HG03469 (cell line): ENCODE results near the gene RUFY3.
"Not testable (repeated sequence)": the region's sequence is repeated elsewhere in the genome, so short reads cannot be mapped to it uniquely, and the experiment has no call there.

ENCODE experiments used
- ATAC-seq: cut with Tn5 transposase; IDR thresholded peaks from one replicate; pipeline ENCODE4 v1.9.1; 2021; ENCODE audit warnings: mild to moderate bottlenecking, moderate library complexity, moderate number of reproducible peaks; ENCODE audit not compliant: unreplicated experiment

RUFY3 gene

DNA sequence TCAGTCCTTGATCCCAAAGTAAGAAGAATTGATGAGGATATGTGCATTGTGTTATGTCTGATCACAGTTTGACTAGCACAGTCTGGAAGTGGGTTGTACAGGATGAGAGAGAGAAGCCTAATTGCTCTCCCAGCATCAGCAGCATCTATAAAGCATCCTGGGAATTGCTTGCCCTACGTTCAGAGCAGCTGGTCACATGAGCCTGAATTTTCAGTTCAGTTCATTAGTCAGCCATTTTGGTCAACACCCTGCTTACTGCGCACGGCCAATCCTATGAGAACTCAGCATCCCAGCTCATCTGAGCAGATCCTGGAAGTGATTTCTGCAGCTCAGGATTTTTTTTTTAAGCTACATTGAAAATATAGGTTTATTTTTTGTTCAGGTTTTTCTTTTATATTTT, at the start of gene RUFY3:
RUFY3 (plus strand) TSS at position 218 of the 400 bp plus-strand sequence. CDS start 610 bp downstream, outside the sequence.
- ATAC-seq = no peak

DNA sequence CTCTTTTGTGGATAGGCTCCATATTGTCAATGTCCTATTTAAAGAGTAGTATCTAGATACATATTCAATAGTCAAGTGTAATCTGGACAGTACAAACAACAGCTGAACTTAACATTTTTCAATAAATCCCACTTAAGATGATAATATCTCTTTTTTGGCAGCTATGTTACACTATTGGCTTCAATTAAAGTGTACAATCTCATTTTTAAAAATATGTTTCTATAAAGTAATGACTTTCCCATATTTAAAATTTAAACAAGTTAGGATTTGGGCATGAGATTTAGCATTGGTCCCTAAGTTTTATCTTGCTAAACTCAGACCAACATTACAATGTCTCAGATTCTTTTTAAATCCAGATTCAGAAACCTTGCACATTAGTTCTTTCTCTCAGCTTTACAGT, 47.6 kb upstream of the RUFY3 start:
- no peak for ATAC-seq

GRCh38 chr4:70674731-70675130, 47.0 kb upstream of the RUFY3 start:
- ATAC-seq = no peak

DNA sequence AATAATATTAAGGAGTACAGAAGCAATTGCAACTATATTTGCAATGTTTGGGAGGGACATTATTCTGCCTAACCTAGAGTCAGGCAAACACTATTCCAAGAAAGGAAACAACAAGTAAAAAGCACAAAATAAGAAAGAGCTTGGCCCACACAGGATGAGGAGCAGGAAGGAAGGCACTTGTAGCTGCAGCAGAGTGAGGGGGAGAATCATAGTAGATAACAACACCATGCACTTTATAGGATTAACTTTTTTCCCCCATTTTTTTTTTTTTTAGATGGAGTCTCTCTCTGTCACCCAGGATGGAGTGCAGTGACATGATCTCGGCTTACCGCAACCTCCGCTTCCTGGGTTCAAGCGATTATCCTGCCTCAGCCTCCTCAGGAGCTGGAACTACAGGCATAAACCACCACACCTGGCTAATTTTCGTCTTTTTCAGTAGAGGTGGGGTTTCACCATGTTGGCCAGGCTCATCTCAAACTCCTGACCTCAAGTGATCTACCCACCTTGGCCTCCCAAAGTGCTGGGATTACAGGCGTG, 45.1 kb upstream of the RUFY3 start:
- no peak for ATAC-seq

GRCh38 chr4:70678383-70678999, 43.3 kb upstream of the RUFY3 start:
- peak; percentile 86 for ATAC-seq

GRCh38 chr4:70680934-70681333, 40.8 kb upstream of the RUFY3 start:
- ATAC-seq = no peak

- ATAC-seq = no peak
These were observed 40.1 kb upstream of the RUFY3 start for GRCh38 chr4:70681704-70682103.

- ATAC-seq = not testable (repeated sequence)
These were observed 39.6 kb upstream of the RUFY3 start for GRCh38 chr4:70682142-70682541.

GRCh38 chr4:70687392-70687791, 34.4 kb upstream of the RUFY3 start:
- ATAC-seq = no peak

GRCh38 chr4:70687821-70688794, 33.7 kb upstream of the RUFY3 start, which contains the start of gene UTP3:
TSS of gene UTP3 (plus strand) at chr4:70688532. CDS start at chr4:70688678, 146 bp downstream.
- peak; percentile 93 for ATAC-seq

- no peak for ATAC-seq
These were observed 33.0 kb upstream of the RUFY3 start for GRCh38 chr4:70688795-70689231.

DNA sequence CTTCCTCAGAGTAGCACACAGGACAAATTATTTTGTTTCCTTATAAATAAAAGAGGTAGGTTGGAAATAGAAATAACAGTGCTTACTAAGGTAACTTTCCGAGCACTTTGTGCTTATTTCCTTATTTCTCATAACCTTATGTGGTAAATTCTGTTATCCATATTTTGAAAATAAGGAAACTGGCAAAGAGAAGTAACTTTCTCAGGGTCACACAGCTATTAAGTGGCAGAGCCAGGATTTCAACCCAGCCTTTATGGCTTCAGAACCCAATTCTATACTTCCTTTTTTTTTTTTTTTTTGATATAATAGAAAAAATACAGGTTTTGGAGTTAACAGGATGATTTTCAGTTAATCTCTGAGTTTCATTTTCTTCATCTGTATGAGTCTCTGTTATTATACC, 30.1 kb upstream of the RUFY3 start:
- ATAC-seq = no peak

GRCh38 chr4:70694633-70695032, 27.1 kb upstream of the RUFY3 start:
- not testable (repeated sequence) for ATAC-seq

GRCh38 chr4:70698435-70698834, 23.3 kb upstream of the RUFY3 start:
- not testable (repeated sequence) for ATAC-seq

DNA sequence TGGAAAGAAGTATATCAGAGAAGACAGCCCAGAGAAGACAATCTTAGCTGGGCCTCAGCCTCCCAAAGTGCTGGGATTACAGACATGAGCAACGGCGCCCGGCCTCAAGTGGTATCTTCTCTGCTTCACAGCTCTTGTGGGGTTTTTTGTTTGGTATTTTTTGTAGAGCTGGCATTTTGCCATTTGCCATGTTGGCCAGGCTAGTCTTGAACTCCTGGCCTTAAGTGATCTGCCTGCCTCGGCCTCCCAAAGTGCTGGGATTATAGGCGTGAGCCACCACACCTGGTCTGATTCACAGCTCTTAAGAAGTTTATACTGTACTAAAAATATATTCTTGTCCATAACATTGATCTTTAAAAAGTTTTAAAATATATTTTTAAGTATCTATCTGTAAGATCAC, 21.1 kb upstream of the RUFY3 start:
- no peak for ATAC-seq

- ATAC-seq = no peak
These were observed 20.5 kb upstream of the RUFY3 start for GRCh38 chr4:70701271-70701670.

DNA sequence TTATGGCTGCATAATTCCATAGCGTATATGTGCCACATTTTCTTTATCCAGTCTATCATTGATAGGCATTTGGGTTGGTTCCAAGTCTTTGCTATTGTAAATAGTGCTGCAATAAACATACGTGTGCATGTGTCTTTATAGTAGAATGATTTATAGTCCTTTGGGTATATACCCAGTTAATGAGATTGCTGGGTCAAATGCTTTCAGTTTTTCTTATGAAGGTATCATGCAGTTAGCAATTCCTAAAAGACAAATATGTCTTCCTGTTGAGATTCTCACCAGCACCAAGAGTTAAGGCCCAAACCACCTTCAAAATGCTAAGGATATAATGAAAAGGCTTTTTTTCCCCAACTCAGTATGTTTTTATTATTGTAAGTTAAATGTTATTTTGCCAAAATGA, 19.2 kb upstream of the RUFY3 start:
- not testable (repeated sequence) for ATAC-seq

DNA sequence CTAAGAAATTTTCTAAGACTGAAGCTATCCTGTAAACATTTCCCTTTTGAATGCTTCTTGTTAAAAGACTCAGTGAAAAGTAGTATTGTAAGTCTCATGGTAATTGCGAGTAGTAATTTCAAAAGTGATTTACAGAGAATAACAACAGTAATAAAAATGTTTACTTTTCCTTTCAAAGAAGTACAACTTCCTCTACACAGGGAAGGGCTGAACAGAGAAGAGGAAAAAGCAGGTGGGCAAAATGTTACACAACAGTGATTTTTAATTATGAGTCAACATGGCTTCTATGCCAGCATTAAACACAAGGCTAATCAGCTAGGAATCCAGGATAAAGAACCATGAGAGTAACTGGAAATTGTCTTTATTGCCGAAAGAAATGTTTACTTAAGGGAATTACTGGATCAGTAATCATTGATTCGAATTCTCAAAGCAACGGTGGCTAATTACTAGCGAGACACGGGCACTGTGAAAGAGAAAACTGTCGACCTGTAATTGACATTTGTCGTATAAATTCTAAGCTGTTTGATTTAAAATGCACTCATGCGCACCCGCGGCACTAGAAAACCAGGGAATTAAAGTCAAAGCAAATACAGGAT, 18.0 kb upstream of the RUFY3 start:
- no peak for ATAC-seq

DNA sequence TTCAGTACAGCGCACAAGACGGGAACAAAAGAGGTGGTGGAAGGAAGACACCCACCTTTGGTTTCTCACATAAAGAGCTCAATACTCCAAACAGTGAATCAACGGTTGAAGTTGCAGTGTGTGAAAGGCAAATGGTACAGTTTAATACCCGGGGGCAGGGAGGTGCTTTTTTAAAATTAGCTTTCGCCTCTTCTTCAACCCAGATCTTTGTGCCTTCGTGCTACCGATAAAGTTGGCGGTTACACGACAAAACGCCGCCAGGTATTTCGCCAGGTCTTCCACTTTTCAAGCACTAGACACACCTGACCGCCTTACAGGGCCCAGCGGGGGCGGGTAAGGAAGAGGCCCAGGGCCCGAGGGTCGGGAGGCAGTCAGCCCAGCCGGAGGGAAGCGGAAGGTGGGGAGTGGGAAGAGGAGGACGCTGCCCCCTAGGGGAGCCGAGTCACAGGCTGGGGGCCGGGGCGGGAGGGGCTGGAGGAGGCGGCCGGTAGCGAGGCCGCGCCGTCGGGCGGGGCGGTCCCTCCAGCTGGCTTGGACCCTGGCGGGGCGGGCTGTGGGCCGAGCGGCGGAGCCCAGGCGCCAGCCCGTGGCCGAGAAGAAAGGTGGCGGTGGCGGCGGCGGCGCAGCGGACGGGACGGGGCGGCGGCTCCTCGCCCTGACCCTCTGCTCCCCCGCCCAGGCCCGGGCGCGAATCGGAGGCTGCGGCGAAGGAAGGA, 17.4 kb upstream of the RUFY3 start:
- peak; percentile 30 for ATAC-seq

GRCh38 chr4:70704931-70705182, 16.9 kb upstream of the RUFY3 start:
- ATAC-seq = peak; percentile 23
